HAP-1 (cell line): ENCODE results near the gene AP5B1.
"Not testable (repeated sequence)": the region's sequence is repeated elsewhere in the genome, so short reads cannot be mapped to it uniquely, and the experiment has no call there.

Experiments used
- DNase-seq, 2 experiments: peaks; one replicate each; pipeline ENCODE4 v3.0.0-alpha.2; 2016 to 2020; ENCODE audit warnings: low spot score in 2 of 2
- H3K27me3 ChIP-seq: fragments of 250-450 bp; sonication (Bioruptor Pico); 2 replicates; pipeline ENCODE4 v1.5.1; 2020; ENCODE audit warnings: low read depth, mild to moderate bottlenecking, moderate library complexity
- H3K36me3 ChIP-seq: fragments of 250-450 bp; sonication (Bioruptor Pico); replicated peaks from 2 replicates; pipeline ENCODE4 v1.5.1; 2020; ENCODE audit warnings: mild to moderate bottlenecking
- H3K4me1 ChIP-seq: fragments of 250-450 bp; sonication (Bioruptor Pico); 2 replicates; pipeline ENCODE4 v1.5.1; 2020; ENCODE audit warnings: mild to moderate bottlenecking
- H3K4me3 ChIP-seq: fragments of 250-450 bp; sonication (Bioruptor Pico); 2 replicates; pipeline ENCODE4 v1.5.1; 2020; ENCODE audit warnings: mild to moderate bottlenecking, moderate library complexity
- H3K9me3 ChIP-seq: fragments of 250-450 bp; sonication (Bioruptor Pico); 2 replicates; pipeline ENCODE4 v1.5.1; 2020; ENCODE audit warnings: mild to moderate bottlenecking, moderate library complexity
- in situ Hi-C: fragments of 300-500 bp; cut with MboI; formaldehyde crosslinking; loops from 3 replicates; pipeline ENCODE4 v1.14.3; 2020; ENCODE audit warnings: low sequenced_read_pairs, inconsistent platforms, mixed read lengths

Gene AP5B1

GRCh38 chr11:65742353-65742752 lies 38.4 kb downstream of the AP5B1 start:
- in situ Hi-C loops, result no loop called here
- no peak overlapping the region for H3K4me3 ChIP-seq
- no peaks in the 10 kb centered on the region for H3K36me3 ChIP-seq
- no peaks in the 10 kb centered on the region for H3K4me1 ChIP-seq
- peaks cover 9% of the 10 kb centered on the region for H3K9me3 ChIP-seq
- DNase-seq, result no peak
- no peaks in the 10 kb centered on the region for H3K27me3 ChIP-seq

- peaks cover 9% of the 10 kb centered on the region for H3K9me3 ChIP-seq
- H3K4me1 ChIP-seq, result no peaks in the 10 kb centered on the region
- in situ Hi-C loops, result no loop called here
- no peaks in the 10 kb centered on the region for H3K36me3 ChIP-seq
- H3K27me3 ChIP-seq, result no peaks in the 10 kb centered on the region
- no peak for DNase-seq
- H3K4me3 ChIP-seq, result no peak overlapping the region
Observed at GRCh38 chr11:65741185-65741584, 39.6 kb downstream of the AP5B1 start.

GRCh38 chr11:65739022-65739421 lies 41.8 kb downstream of the AP5B1 start:
- H3K36me3 ChIP-seq, result no peaks in the 10 kb centered on the region
- no peak overlapping the region for H3K4me3 ChIP-seq
- H3K27me3 ChIP-seq, result no peaks in the 10 kb centered on the region
- H3K9me3 ChIP-seq, result peaks cover 9% of the 10 kb centered on the region
- no peaks in the 10 kb centered on the region for H3K4me1 ChIP-seq
- in situ Hi-C loops, result no loop called here
- no peak for DNase-seq

GRCh38 chr11:65736810-65737209 lies 44.0 kb downstream of the AP5B1 start:
- DNase-seq, result no peak
- Histone ChIP-seq H3K36me3 (no peaks in the 10 kb centered on the region), H3K4me3 (no peak overlapping the region), H3K9me3 (peaks cover 18% of the 10 kb centered on the region), H3K4me1 (no peaks in the 10 kb centered on the region), H3K27me3 (no peaks in the 10 kb centered on the region)
- in situ Hi-C loops, result no loop called here

- H3K4me3 ChIP-seq, in situ Hi-C loops, H3K27me3 ChIP-seq, DNase-seq, H3K4me1 ChIP-seq, H3K36me3 ChIP-seq: not testable (repeated sequence)
- H3K9me3 ChIP-seq, result peaks cover 20% of the 10 kb centered on the region
Observed at GRCh38 chr11:65735111-65735510, 45.7 kb downstream of the AP5B1 start.

- no peaks in the 10 kb centered on the region for H3K36me3 ChIP-seq
- H3K4me1 ChIP-seq, result no peaks in the 10 kb centered on the region
- H3K9me3 ChIP-seq, result peaks cover 11% of the 10 kb centered on the region
- H3K27me3 ChIP-seq, result peaks cover 3% of the 10 kb centered on the region; the same call in 1 of the 2 replicates
- in situ Hi-C loops, result no loop called here
- no peak overlapping the region for H3K4me3 ChIP-seq
- no peak for DNase-seq
Observed at GRCh38 chr11:65730461-65730860, 50.3 kb downstream of the AP5B1 start.

GRCh38 chr11:65727865-65728264 lies 52.9 kb downstream of the AP5B1 start:
- Histone ChIP-seq H3K4me1 (no peaks in the 10 kb centered on the region), H3K9me3 (peaks cover 9% of the 10 kb centered on the region), H3K36me3 (no peaks in the 10 kb centered on the region), H3K27me3 (peaks cover 3% of the 10 kb centered on the region; the same call in 1 of the 2 replicates), H3K4me3 (no peak overlapping the region)
- DNase-seq, result no peak
- in situ Hi-C loops, result no loop called here

- DNase-seq, result no peak
- Histone ChIP-seq H3K9me3 (peaks cover under 1% of the 10 kb centered on the region; the same call in 1 of the 2 replicates), H3K27me3 (peaks cover 3% of the 10 kb centered on the region; the same call in 1 of the 2 replicates), H3K36me3 (no peaks in the 10 kb centered on the region), H3K4me1 (no peaks in the 10 kb centered on the region), H3K4me3 (no peak overlapping the region)
- in situ Hi-C loops, result no loop called here
Observed at GRCh38 chr11:65726660-65727059, 54.1 kb downstream of the AP5B1 start.
